Endothelial cell of umbilical vein (primary cell): Measurements from ENCODE around the gene ZNF324. TPM values are rescaled to one million over a fixed set of nuclear protein-coding genes. Genes with fewer than 3 reads are reported as not detected.

Experiments
- BruUV-seq: library from RNA; stranded (reverse); fragments of 400-500 nt; replicated peaks from 2 replicates; lab custom pipeline; 2021; lab: Mats Ljungman, UMichigan
- CTCF ChIA-PET: fragments of 300-600, 350-600 bp; sonication (Branson Sonifier 250); formaldehyde crosslinking; loops from one replicate; lab custom pipeline; 2021; ENCODE audit warnings: antibody characterized with exemption, inconsistent platforms; lab: Charles Lee
- POLR2A ChIA-PET: fragments of 300-600, 350-600 bp; sonication (Branson Sonifier 250); formaldehyde crosslinking; loops from one replicate; lab custom pipeline; 2021; ENCODE audit warnings: antibody characterized with exemption, inconsistent platforms; lab: Charles Lee
- DNase-seq: peaks from one replicate; pipeline ENCODE4 v3.0.0-alpha.2; 2011; ENCODE audit warnings: low read depth, low spot score
- FAIRE-seq: peaks from 2 replicates; lab custom pipeline; 2011; peaks lifted over from hg19 to GRCh38; lab: Jason Lieb, UNC
- H2AFZ ChIP-seq: 2 replicates; pipeline ENCODE4 v1.6.0; 2012; ENCODE audit warnings: low read depth, low read length, control low read depth, inconsistent platforms
- H3K27ac ChIP-seq: 2 replicates; pipeline ENCODE4 v1.5.1; 2011; ENCODE audit warnings: low read depth, mild to moderate bottlenecking, control low read depth, low read length, moderate library complexity; ENCODE audit not compliant: insufficient read depth
- H3K27me3 ChIP-seq, 2 experiments: 2 replicates each; pipeline versions ENCODE4 v1.6.0 to v1.6.1; 2011; ENCODE audit warnings: low read length in 2 of 2, mixed read lengths in 1 of 2; ENCODE audit not compliant: control insufficient read depth in 2 of 2, insufficient read depth in 2 of 2
- H3K36me3 ChIP-seq, 2 experiments: 2 replicates in 1 of 2; 3 replicates in 1 of 2; pipeline ENCODE4 v1.5.1; 2011; ENCODE audit warnings: low read length in 2 of 2, mild to moderate bottlenecking in 1 of 2, moderate library complexity in 1 of 2; ENCODE audit not compliant: control insufficient read depth in 2 of 2, insufficient read depth in 2 of 2; ENCODE audit errors: extremely low read depth in 1 of 2
- H3K4me1 ChIP-seq: 3 replicates; pipeline ENCODE4 v1.5.1; 2011; ENCODE audit warnings: mild to moderate bottlenecking, low read length; ENCODE audit not compliant: control insufficient read depth, insufficient read depth; ENCODE audit errors: extremely low read depth
- H3K4me2 ChIP-seq: 2 replicates; pipeline ENCODE4 v1.6.1; 2011; ENCODE audit warnings: low read length, control low read depth, mixed read lengths; ENCODE audit not compliant: insufficient read depth
- H3K4me3 ChIP-seq, 3 experiments: fragments of 200-600 bp in 1 of 3; sonication (generic), shearing (Covaris generic) in 1 of 3; replicated peaks in 1 of 3; 2 replicates each; pipeline ENCODE4 v1.5.1; 2011 to 2016; ENCODE audit warnings: control low read depth in 3 of 3, low read length in 3 of 3, mild to moderate bottlenecking in 2 of 3, inconsistent platforms in 1 of 3, low read depth in 1 of 3, moderate library complexity in 1 of 3; ENCODE audit not compliant: insufficient read depth in 1 of 3
- H3K79me2 ChIP-seq: 2 replicates; pipeline ENCODE4 v1.6.0; 2012; ENCODE audit warnings: low read length, inconsistent platforms; ENCODE audit not compliant: control insufficient read depth, insufficient read depth
- H3K9ac ChIP-seq: replicated peaks from 2 replicates; pipeline ENCODE3; 2011; ENCODE audit warnings: low read length, control low read depth; ENCODE audit not compliant: insufficient read depth; ENCODE audit errors: extremely low read depth
- H3K9me1 ChIP-seq: replicated peaks from 3 replicates; pipeline ENCODE4 v1.6.0; 2011; ENCODE audit warnings: mild to moderate bottlenecking, low read length; ENCODE audit not compliant: control insufficient read depth, insufficient read depth; ENCODE audit errors: extremely low read depth
- H3K9me3 ChIP-seq: replicated peaks from 2 replicates; pipeline ENCODE4 v1.5.1; 2012; ENCODE audit warnings: low read length, inconsistent platforms; ENCODE audit not compliant: control insufficient read depth, insufficient read depth
- H4K20me1 ChIP-seq: replicated peaks from 2 replicates; pipeline ENCODE3; 2011; ENCODE audit warnings: mild to moderate bottlenecking, low read length; ENCODE audit not compliant: control insufficient read depth, insufficient read depth; ENCODE audit errors: extremely low read depth
- CTCF ChIP-seq, 2 donors: IDR thresholded peaks; 1 replicate in 1 of 2; 2 replicates in 1 of 2; pipeline ENCODE4 v1.5.1; 2011; ENCODE audit warnings: low read length in 2 of 2, mild to moderate bottlenecking in 2 of 2, moderate library complexity in 2 of 2, control low read depth in 1 of 2, inconsistent platforms in 1 of 2, low read depth in 1 of 2; ENCODE audit not compliant: insufficient read depth in 1 of 2; ENCODE audit errors: extremely low read depth in 1 of 2
- EZH2 ChIP-seq: IDR thresholded peaks from 2 replicates; pipeline ENCODE4 v1.6.1; 2012; ENCODE audit warnings: borderline replicate concordance, low read depth, mild to moderate bottlenecking, moderate library complexity, low read length, inconsistent platforms; ENCODE audit not compliant: severe bottlenecking
- FOS ChIP-seq: IDR thresholded peaks from 2 replicates; pipeline ENCODE4 v1.6.1; 2011; ENCODE audit warnings: mild to moderate bottlenecking, low read length, moderate library complexity, borderline replicate concordance; ENCODE audit not compliant: insufficient read depth
- GATA2 ChIP-seq: IDR thresholded peaks from 2 replicates; pipeline ENCODE4 v1.7.0; 2011; ENCODE audit warnings: low read depth, mild to moderate bottlenecking, moderate library complexity, mixed read lengths, low read length; ENCODE audit not compliant: insufficient read length, insufficient read depth
- JUN ChIP-seq: IDR thresholded peaks from 2 replicates; pipeline ENCODE4 v1.6.1; 2011; ENCODE audit warnings: borderline replicate concordance, low read depth; ENCODE audit not compliant: insufficient read length, insufficient read depth
- MYC ChIP-seq: IDR thresholded peaks from one replicate; pipeline ENCODE4 v1.6.1; 2011; ENCODE audit warnings: mild to moderate bottlenecking, low read depth, low read length
- POLR2A ChIP-seq: IDR thresholded peaks from 2 replicates; pipeline ENCODE4 v1.6.1; 2012; ENCODE audit warnings: low read depth, mild to moderate bottlenecking, control low read depth, low read length
- POLR2AphosphoS5 ChIP-seq: IDR thresholded peaks from 2 replicates; pipeline ENCODE4 v1.6.1; 2012; ENCODE audit warnings: low read depth, mild to moderate bottlenecking, control low read depth, low read length, moderate library complexity; ENCODE audit not compliant: insufficient read depth
- dilution Hi-C: fragments of 300-500 bp; cut with MboI; formaldehyde crosslinking; loops from one replicate; pipeline ENCODE4 v1.15.0; 2019; ENCODE audit warnings: low sequenced_read_pairs; ENCODE audit not compliant: extremely low pct_ligation_motif_present
- intact Hi-C: fragments of 100-400 bp; cut with micrococcal nuclease; formaldehyde crosslinking; loops from one replicate; pipeline ENCODE4 v1.10.0; 2022
- polyA plus RNA-seq, 4 experiments: library from polyadenylated mRNA; depleted of rRNA in 3 of 4; stranded (reverse) in 3 of 4; unstranded in 1 of 4; fragments of >200 nt; gene quantifications; 2 replicates each; pipeline versions ENCODE4 v1.2.1 to v1.2.3, GENCODE V29; 2011 to 2012; ENCODE audit warnings: missing spikeins in 1 of 4
- total RNA-seq: library from RNA; stranded (reverse); gene quantifications from 2 replicates; pipeline ENCODE4 v1.2.3, GENCODE V29; 2021
- TF ChIP-seq, protein P1 (sequence below): IDR thresholded peaks from 2 replicates; pipeline ENCODE4 v1.6.1; 2011; ENCODE audit not compliant: insufficient read depth, insufficient read length

ZNF324 gene
- total and polyA plus RNA-seq, 2 donors (not counting 3 experiments of a cell fraction or from before 2014, with no cell fraction given) = 6.4 to 8.7 TPM

DNA sequence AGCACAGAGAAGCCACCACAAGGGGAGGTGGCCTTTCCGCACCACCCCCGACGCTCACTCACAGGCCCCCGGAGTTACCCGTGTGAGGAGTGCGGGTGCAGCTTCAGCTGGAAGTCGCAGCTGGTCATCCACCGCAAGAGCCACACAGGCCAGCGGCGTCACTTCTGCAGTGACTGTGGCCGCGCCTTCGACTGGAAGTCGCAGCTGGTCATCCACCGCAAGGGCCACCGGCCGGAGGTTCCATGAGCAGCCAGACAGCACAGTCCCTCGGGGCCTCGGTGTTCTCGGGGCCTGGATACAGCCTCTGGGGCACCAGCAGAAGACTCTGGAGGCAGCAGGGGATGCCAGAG is 13.6 kb downstream of the ZNF324 start:
- H3K4me3 ChIP-seq = no peak overlapping the region
- no peaks in the 10 kb centered on the region for H3K79me2 ChIP-seq
- H3K27ac ChIP-seq = no peak overlapping the region
- DNase-seq = no peak
- FAIRE-seq = no peak
- peaks cover 3% of the 10 kb centered on the region for H3K4me1 ChIP-seq
- no peaks in the 10 kb centered on the region for H3K9me3 ChIP-seq
- CTCF ChIA-PET = no interaction called here
- no peaks in the 10 kb centered on the region for H3K36me3 ChIP-seq
- dilution Hi-C loops = no loop called here
- no peaks in the 10 kb centered on the region for H4K20me1 ChIP-seq
- H3K27me3 ChIP-seq = no peaks in the 10 kb centered on the region
- H2AFZ ChIP-seq = no peak overlapping the region
- intact Hi-C loops = no loop called here
- TF ChIP-seq POLR2A = no peak
- TF ChIP-seq, protein P1, sequence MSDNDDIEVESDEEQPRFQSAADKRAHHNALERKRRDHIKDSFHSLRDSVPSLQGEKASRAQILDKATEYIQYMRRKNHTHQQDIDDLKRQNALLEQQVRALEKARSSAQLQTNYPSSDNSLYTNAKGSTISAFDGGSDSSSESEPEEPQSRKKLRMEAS = no peak
- no peak for TF ChIP-seq FOS
- no peak for TF ChIP-seq GATA2
- TF ChIP-seq CTCF (IDR thresholded peaks at IDR 0.05; ENCODE audit: extremely low read depth in 1 of 2, insufficient read depth in 1 of 2, low read depth in 1 of 2, low read length in 2 of 2) = no peak
- no peak for TF ChIP-seq JUN
- TF ChIP-seq EZH2 = no peak
- no peak for TF ChIP-seq POLR2AphosphoS5
- TF ChIP-seq MYC = no peak
- POLR2A ChIA-PET = no interaction called here
- BruUV-seq = no TSS peak
- H3K9ac ChIP-seq = no peak overlapping the region
- H3K9me1 ChIP-seq = no peaks in the 10 kb centered on the region
- no peak overlapping the region for H3K4me2 ChIP-seq
